GM12878 (cell line): ENCODE measurements around the gene TMEM259. TPM values are rescaled to one million over a fixed set of nuclear protein-coding genes. Genes with fewer than 3 reads are reported as not detected.

ENCODE experiments used
- ATAC-seq: fragments of 200-7000 bp; cut with Tn5 transposase; 3 replicates; pipeline ENCODE4 v1.9.1; 2020; ENCODE audit warnings: mild to moderate bottlenecking, moderate library complexity
- BruUV-seq: library from RNA; stranded (reverse); fragments of 400-500 nt; replicated peaks from 2 replicates; lab custom pipeline; 2021; lab: Mats Ljungman, UMichigan
- CTCF ChIA-PET: fragments of 300-600 bp; sonication (Branson Sonifier 250); formaldehyde crosslinking; extraction: SDS; loops from one replicate; lab custom pipeline; 2021; ENCODE audit warnings: inconsistent platforms; lab: Yijun Ruan, JAX
- POLR2A ChIA-PET: fragments of 350-600 bp; formaldehyde crosslinking; extraction: SDS; loops from one replicate; lab custom pipeline; 2021; ENCODE audit warnings: inconsistent platforms; lab: Charles Lee
- RAD21 ChIA-PET: fragments of 300-600 bp; sonication (Branson Sonifier 250); formaldehyde crosslinking; loops from one replicate; lab custom pipeline; 2023; ENCODE audit warnings: antibody characterized with exemption; ENCODE audit not compliant: unreplicated experiment; lab: Charles Lee
- SMC1A ChIA-PET: fragments of 300-600 bp; sonication (Branson Sonifier 250); formaldehyde crosslinking; loops from one replicate; lab custom pipeline; 2023; ENCODE audit not compliant: unreplicated experiment, uncharacterized antibody; lab: Charles Lee
- DNase-seq: peaks from one replicate; pipeline ENCODE4 v3.0.0-alpha.2; 2011; ENCODE audit warnings: low read depth, low spot score
- FAIRE-seq: peaks from 3 replicates; lab custom pipeline; 2011; peaks lifted over from hg19 to GRCh38; lab: Jason Lieb, UNC
- H2AFZ ChIP-seq: 2 replicates; pipeline ENCODE4 v1.6.0; 2011; ENCODE audit warnings: low read depth, low read length, control low read depth; ENCODE audit not compliant: control insufficient read depth
- H3K27ac ChIP-seq: 2 replicates; pipeline ENCODE4 v1.5.1; 2011; ENCODE audit warnings: control low read depth; ENCODE audit not compliant: control insufficient read depth, insufficient read depth
- H3K27me3 ChIP-seq, 2 experiments: replicated peaks in 1 of 2; 2 replicates each; pipeline versions ENCODE4 v1.6.0 to v1.6.1; 2011; ENCODE audit warnings: low read length in 1 of 2; ENCODE audit not compliant: control insufficient read depth in 2 of 2, insufficient read depth in 2 of 2
- H3K36me3 ChIP-seq, 2 experiments: 2 replicates each; pipeline ENCODE4 v1.5.1; 2011; ENCODE audit warnings: low read length in 1 of 2; ENCODE audit not compliant: control insufficient read depth in 2 of 2, insufficient read depth in 2 of 2
- H3K4me1 ChIP-seq: 2 replicates; pipeline ENCODE4 v1.6.1; 2011; ENCODE audit warnings: mild to moderate bottlenecking, low read length, moderate library complexity, mixed read lengths; ENCODE audit not compliant: control insufficient read depth, insufficient read depth
- H3K4me2 ChIP-seq: 2 replicates; pipeline ENCODE4 v1.6.0; 2011; ENCODE audit warnings: control low read depth; ENCODE audit not compliant: control insufficient read depth, insufficient read depth
- H3K4me3 ChIP-seq: fragments of 200-600 bp; sonication (generic); 2 replicates; pipeline ENCODE4 v1.5.1; 2016
- H3K79me2 ChIP-seq: 2 replicates; pipeline ENCODE4 v1.6.0; 2011; ENCODE audit warnings: low read length; ENCODE audit not compliant: control insufficient read depth, insufficient read depth
- H3K9ac ChIP-seq: 2 replicates; pipeline ENCODE4 v1.8.0; 2011; ENCODE audit warnings: low read length, control low read depth, mixed read lengths; ENCODE audit not compliant: control insufficient read depth, insufficient read depth
- H3K9me3 ChIP-seq: replicated peaks from 3 replicates; pipeline ENCODE4 v1.5.1; 2011; ENCODE audit warnings: mild to moderate bottlenecking, low read length; ENCODE audit not compliant: control insufficient read depth, insufficient read depth
- H4K20me1 ChIP-seq: 2 replicates; pipeline ENCODE4 v1.6.0; 2011; ENCODE audit not compliant: control insufficient read depth, insufficient read depth
- BCL3 ChIP-seq: IDR thresholded peaks from 2 replicates; pipeline ENCODE4 v1.6.1; 2011; ENCODE audit warnings: borderline replicate concordance, low read depth, mild to moderate bottlenecking, moderate library complexity, low read length; ENCODE audit not compliant: insufficient read depth, poor library complexity, severe bottlenecking
- CEBPZ ChIP-seq: fragments of 150-350 bp; IDR thresholded peaks from 2 replicates; pipeline ENCODE4 v1.6.1; 2016; ENCODE audit warnings: low read depth, low read length
- ESRRA ChIP-seq: IDR thresholded peaks from 2 replicates; pipeline ENCODE4 v1.6.1; 2012; ENCODE audit warnings: mild to moderate bottlenecking, low read length, improper control_type of control experiment
- IKZF1 ChIP-seq: fragments of 450-650 bp; conservative IDR thresholded peaks from 2 replicates; pipeline ENCODE4 v1.6.1; 2017; ENCODE audit warnings: antibody characterized with exemption, mild to moderate bottlenecking
- NBN ChIP-seq: fragments of 450-650 bp; IDR thresholded peaks from 2 replicates; pipeline ENCODE4 v1.6.1; 2016
- NR2F1 ChIP-seq: fragments of 450-650 bp; conservative IDR thresholded peaks from 2 replicates; pipeline ENCODE4 v1.6.1; 2017; ENCODE audit warnings: mild to moderate bottlenecking
- PML ChIP-seq: IDR thresholded peaks from 2 replicates; pipeline ENCODE4 v1.6.1; 2012; ENCODE audit warnings: low read length, inconsistent platforms
- POLR2AphosphoS2 ChIP-seq: IDR thresholded peaks from 2 replicates; pipeline ENCODE4 v1.6.1; 2011; ENCODE audit warnings: low read depth, mild to moderate bottlenecking, low read length, improper control_type of control experiment, moderate library complexity
- STAT1 ChIP-seq: fragments of 450-650 bp; conservative IDR thresholded peaks from 2 replicates; pipeline ENCODE4 v1.6.1; 2014; ENCODE audit warnings: antibody characterized with exemption, mild to moderate bottlenecking
- ZNF687 ChIP-seq: fragments of 450-650 bp; IDR thresholded peaks from 2 replicates; pipeline ENCODE4 v1.6.1; 2017; ENCODE audit warnings: mild to moderate bottlenecking, moderate library complexity
- WGBS: methylation state at CpG from one replicate; pipeline ENCODE4 v1.1.6; 2016; ENCODE audit warnings: low lambda C conversion rate; ENCODE audit not compliant: insufficient replicate concordance, insufficient coverage; ENCODE audit errors: missing lambda C conversion rate; 5-methylcytosine and 5-hydroxymethylcytosine counted together
- in situ Hi-C: fragments of 300-500 bp; cut with MboI; formaldehyde crosslinking; loops from 9 replicates; pipeline ENCODE4 v1.14.3; 2018; ENCODE audit warnings: mixed read lengths
- intact Hi-C: fragments of 100-400 bp; cut with micrococcal nuclease; formaldehyde crosslinking; loops from one replicate; pipeline ENCODE4 v1.14.2; 2022; ENCODE audit not compliant: unreplicated experiment
- polyA plus RNA-seq, 11 experiments: library from polyadenylated mRNA; depleted of rRNA in 4 of 11; unstranded in 6 of 11; stranded (reverse) in 5 of 11; fragments of >200 nt; fragmentation: Nextera tagmentation in 4 of 11; fragmentation: Illumina TruSeq in 1 of 11; extraction: Ambion mirVana in 4 of 11; extraction: Trizol in 1 of 11; gene quantifications; 1 replicate in 1 of 11; 2 replicates in 10 of 11; pipeline versions ENCODE4 v1.2.1 to v1.2.3, GENCODE V29; 2011 to 2016; ENCODE audit warnings: inconsistent platforms in 2 of 11, missing spikeins in 2 of 11, low read depth in 1 of 11
- total RNA-seq, 4 experiments: library from RNA; depleted of rRNA in 3 of 4; stranded (reverse); fragments of >200 nt in 3 of 4; fragmentation: Illumina TruSeq in 1 of 4; extraction: Trizol in 1 of 4; gene quantifications; 2 replicates each; pipeline versions ENCODE4 v1.2.1 to v1.2.3, GENCODE V29; 2013 to 2021

Gene TMEM259
- total and polyA plus RNA-seq, 10 of the 15 experiments (the other 5 are each of a cell fraction or from before 2014, with no cell fraction given), result 0.43 to 184 (median 62.0) TPM

GRCh38 chr19:984165-984967, 36.6 kb downstream of the TMEM259 start, which contains the start of gene WDR18 (continued):
- TF ChIP-seq BCL3 (no peak), IKZF1 (peak; percentile 97), STAT1 (0 out of 2 replicates have a peak, but pooled peaks have one; percentile 0)

GRCh38 chr19:982567-983170, 38.3 kb downstream of the TMEM259 start:
- no peaks in the 10 kb centered on the region for H3K9me3 ChIP-seq
- H3K79me2 ChIP-seq, result peaks cover 11% of the 10 kb centered on the region
- in situ Hi-C loops (loop anchor here (5.0 kb wide), 1 partner anchor 60 kb away; no protein-coding TSS in a partner anchor), intact Hi-C loops (loop anchor here (1.0 kb wide), 1 partner anchor 61 kb away; no protein-coding TSS in a partner anchor)
- under 1% methylated on average over 46 of the region's 46 CpGs for WGBS
- peak overlapping the region; percentile 50; the same call in 1 of the 2 replicates for H3K4me3 ChIP-seq
- DNase-seq, result no peak
- no peaks in the 10 kb centered on the region for H3K27me3 ChIP-seq
- SMC1A ChIA-PET, result interaction anchor here (1.4 to 5.0 kb wide), 5 partner anchors 35 to 119 kb away, joined by 3 to 119 read pairs (median 6); no protein-coding TSS in a partner anchor
- peak overlapping the region; percentile 62 for H2AFZ ChIP-seq
- ATAC-seq, result peak; percentile 90
- no peaks in the 10 kb centered on the region for H4K20me1 ChIP-seq
- no peaks in the 10 kb centered on the region for H3K36me3 ChIP-seq
- BruUV-seq, result no TSS peak
- CTCF ChIA-PET, result interaction anchor here (0.7 to 5.7 kb wide), 11 partner anchors 12 to 210 kb away, joined by 3 to 150 read pairs (median 5); partner anchors contain the start of gene GPX4
- POLR2A ChIA-PET, result interaction anchor here (0.6 to 4.1 kb wide), 3 partner anchors 17 to 120 kb away, joined by 4 to 34 read pairs (median 4); no protein-coding TSS in a partner anchor
- H3K27ac ChIP-seq, result no peak overlapping the region
- RAD21 ChIA-PET, result interaction anchor here (0.8 to 8.0 kb wide), 7 partner anchors 17 to 119 kb away, joined by 3 to 95 read pairs (median 4); no protein-coding TSS in a partner anchor
- no peak overlapping the region for H3K9ac ChIP-seq
- FAIRE-seq, result no peak
- H3K4me1 ChIP-seq, result peaks cover 22% of the 10 kb centered on the region
- H3K4me2 ChIP-seq, result peak overlapping the region; percentile 64
- TF ChIP-seq PML, result no peak
- no peak for TF ChIP-seq NBN
- TF ChIP-seq ESRRA, result no peak
- no peak for TF ChIP-seq CEBPZ
- TF ChIP-seq POLR2AphosphoS2, result no peak
- peak; percentile 75 for TF ChIP-seq ZNF687
- TF ChIP-seq NR2F1, result peak; percentile 78
